HG02981 (cell line): ENCODE measurements around the gene PTCH1.

Source experiments
- ATAC-seq: cut with Tn5 transposase; IDR thresholded peaks from one replicate; pipeline ENCODE4 v1.9.1; 2021; ENCODE audit warnings: mild to moderate bottlenecking, moderate library complexity; ENCODE audit not compliant: unreplicated experiment

The PTCH1 gene

GRCh38 chr9:95444160-95444559, 72.6 kb downstream of the PTCH1 start:
- no peak for ATAC-seq

GRCh38 chr9:95443301-95443700, 73.5 kb downstream of the PTCH1 start:
- ATAC-seq, result no peak

DNA sequence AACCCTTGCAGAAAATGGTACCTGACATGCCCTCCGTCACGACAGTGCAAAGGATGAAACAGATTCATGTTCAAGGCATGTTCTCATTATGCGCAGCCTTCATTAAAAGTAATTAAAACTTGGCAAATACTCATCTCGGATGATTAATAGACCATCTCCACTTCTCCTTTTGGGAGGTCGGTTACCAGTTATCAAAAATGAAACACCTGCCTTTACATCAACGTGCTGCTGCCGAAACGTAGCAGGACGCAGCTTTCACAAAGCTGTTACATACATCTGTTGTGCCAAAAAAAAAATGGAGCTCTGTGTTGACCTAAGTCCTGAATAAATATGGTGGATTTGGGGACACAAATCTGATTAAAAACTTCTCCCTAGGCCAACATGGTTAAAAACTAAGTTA, 75.7 kb downstream of the PTCH1 start:
- ATAC-seq, result no peak

DNA sequence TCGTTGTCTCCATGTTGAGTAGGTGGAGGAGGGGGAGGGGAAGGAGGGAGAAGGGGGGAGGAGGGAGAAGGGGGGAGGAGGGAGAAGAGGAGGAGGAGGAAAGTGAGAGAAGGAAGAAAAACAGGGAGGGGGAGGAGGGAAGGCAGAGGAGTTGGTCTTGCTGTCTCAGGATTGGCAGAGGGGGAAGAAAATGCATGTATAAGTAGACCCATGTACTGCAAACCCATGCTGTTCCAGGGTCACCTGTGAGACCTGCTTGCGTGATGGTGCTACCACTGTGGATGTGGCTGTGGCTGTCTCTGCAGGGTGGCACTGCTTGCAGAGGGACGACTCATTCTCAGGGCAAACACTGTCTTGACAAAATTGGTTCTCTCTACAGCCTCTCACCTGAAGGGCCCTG, 76.3 kb downstream of the PTCH1 start:
- no peak for ATAC-seq

DNA sequence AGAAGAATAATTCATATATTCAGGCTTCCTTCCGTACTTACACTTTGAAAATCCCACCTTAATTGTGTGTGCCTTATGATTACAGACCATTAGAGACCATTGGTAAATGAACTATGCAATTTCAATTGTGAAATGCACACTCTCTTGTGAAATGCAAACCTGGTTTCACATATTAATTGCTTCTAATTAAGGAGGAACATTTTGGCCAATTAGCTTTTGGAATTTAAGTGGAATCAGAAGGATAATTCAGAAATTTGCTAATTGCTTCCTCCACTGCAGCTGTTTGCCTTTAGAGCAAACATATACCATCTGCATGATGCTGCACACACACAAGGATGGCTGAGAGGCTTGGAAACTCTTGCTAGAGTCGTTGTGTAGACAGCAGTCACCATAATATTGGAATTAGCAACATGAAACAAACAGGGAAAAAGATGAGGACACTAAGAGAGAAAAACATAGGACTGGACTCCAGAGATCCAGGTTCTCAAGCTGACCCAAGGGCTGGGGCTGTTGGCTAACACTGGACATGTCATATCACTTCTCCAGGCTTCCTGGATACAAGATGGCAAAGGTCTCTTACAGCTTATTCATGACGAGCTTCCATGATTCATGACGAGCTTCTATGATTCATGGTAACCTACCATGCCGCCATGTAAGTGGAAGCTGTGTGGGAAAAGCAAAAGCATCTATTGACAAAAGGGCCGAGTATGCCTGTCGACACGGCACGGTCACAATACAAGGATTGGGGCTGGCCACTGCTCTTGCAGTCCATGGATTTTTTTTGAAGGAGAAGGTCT, 78.0 kb downstream of the PTCH1 start:
- ATAC-seq, result no peak

DNA sequence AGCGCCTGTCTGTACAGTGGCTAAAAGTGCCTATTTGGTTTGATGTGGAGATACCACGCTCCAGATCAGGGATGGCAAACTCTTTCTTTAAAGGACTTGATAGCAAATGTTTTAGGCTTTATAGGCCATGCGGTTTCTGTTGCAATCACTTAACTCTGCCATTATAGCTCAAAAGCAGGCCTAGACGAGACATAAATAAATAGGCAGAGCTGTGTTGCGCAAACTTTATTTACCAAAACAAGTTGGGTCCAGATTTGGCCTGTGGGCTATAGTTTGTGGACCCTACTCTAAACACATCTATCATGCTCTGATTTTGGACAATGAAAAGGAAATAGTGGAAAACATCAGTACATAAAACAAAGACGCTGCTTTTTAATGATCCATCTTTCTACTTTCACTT, 79.2 kb downstream of the PTCH1 start:
- ATAC-seq, result no peak

DNA sequence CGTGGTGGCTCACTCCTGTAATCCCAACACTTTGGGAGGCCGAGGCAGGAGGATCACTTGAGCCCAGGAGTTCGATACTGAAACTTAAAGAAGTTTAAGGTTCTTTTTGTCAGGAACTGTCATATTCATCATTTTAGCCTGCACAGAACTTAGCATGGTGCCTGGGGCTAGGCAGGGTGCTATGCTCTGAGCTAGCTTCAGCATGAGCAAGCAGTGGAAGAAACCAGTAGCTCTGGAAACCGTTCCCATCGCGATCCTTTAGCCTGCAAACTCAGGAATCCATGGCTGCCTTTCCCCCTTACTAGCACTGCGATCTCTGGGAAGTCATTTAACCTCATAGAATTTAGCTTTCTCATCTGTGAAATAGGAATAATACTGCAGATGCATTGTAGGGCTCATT, 80.4 kb downstream of the PTCH1 start:
- no peak for ATAC-seq

DNA sequence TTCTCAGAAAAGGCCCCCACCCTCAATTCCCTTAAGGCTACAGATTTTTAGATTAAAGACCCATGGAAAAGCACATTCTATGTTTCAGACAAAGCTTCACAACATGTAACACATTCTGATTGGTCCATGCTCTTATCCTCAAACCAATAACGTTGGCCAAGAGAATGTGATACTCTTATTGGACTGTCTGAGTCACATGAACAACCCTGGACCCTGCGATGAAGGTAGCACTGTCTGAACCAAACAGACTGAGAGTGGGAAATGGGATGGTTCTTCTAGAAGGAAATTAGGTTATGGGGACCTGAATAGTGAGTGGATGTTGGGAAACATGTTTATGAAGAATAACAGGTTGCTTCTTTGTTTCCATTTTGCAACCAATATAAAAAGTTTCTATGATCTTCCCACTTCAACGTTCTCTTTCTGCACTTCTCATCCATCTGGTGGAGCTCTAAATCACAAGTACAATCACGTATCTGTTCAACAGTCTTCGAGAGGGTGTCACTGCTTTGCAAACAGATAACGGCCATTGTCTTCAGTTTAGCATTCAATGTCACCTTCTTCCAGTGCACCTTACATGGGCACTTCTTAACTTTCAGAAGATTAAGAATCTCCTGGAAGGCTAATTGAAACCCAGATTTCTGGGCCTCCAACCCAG, 81.6 kb downstream of the PTCH1 start:
- ATAC-seq, result no peak

- ATAC-seq, result no peak
Observed at GRCh38 chr9:95434116-95435073, 82.4 kb downstream of the PTCH1 start.

- no peak for ATAC-seq
Observed at GRCh38 chr9:95433096-95433819, 83.5 kb downstream of the PTCH1 start.

GRCh38 chr9:95431286-95431685, 85.5 kb downstream of the PTCH1 start:
- ATAC-seq, result no peak

GRCh38 chr9:95429948-95430620, 86.7 kb downstream of the PTCH1 start:
- ATAC-seq, result no peak

- no peak for ATAC-seq
Observed at GRCh38 chr9:95429096-95429495, 87.7 kb downstream of the PTCH1 start.

GRCh38 chr9:95425910-95426551, 90.7 kb downstream of the PTCH1 start:
- no peak for ATAC-seq

DNA sequence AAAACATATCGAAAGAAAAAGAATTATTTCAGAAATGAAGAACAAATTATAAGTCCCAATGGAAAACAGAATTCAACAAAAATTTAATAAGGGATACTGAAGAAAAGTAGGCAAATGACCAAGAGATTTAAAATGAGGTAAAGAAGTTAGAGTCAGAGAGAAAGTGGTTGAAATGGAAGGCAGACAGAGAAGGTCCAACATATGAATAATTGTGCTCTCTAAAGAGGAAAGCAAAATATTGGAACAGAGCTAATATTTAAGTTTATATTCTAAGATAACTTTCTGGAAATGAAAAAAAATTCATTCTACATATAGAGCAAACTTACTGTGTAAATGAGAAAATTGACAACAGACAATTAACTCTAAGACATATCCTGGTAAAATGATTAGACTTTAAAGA, 94.1 kb downstream of the PTCH1 start:
- no peak for ATAC-seq

DNA sequence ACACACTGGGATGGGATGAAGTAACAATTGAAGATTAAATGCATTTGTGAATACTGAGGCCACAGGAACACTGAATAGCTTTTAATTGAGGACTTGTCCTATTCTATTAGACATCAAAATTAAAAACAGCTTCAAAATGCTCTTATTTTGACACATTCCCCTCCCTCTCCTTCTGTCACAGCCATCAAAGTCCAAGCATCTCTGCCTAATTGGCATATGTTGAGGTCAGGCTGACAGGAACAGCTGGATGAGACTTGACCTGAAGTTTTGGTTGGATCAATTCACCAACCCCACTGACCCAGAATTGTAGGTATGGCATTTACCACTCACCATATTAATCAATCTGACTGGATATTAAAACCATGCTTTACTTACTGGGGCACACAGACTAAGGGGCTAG, 96.3 kb downstream of the PTCH1 start:
- no peak for ATAC-seq

GRCh38 chr9:95419444-95419843, 97.3 kb downstream of the PTCH1 start:
- no peak for ATAC-seq

- ATAC-seq, result no peak
Observed at GRCh38 chr9:95415158-95415557, 101.6 kb downstream of the PTCH1 start.

DNA sequence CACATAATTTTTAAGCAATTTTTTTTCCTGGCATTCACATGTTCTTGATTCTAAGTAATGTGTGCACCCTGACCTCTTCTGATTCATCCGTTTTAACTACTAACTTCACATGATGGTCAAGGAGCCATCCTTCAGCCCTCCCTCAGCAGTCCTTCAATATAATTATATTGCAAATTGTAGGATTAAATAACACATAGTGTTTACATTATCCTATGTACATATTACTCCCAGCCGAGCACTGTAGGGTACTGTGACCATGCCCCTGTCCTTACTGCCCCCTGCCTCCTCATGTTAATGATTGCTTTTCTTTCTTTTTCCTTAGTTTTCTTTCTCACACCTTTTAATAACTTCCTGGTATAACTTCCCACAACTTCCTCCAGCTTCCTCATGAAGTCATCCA, 103.0 kb downstream of the PTCH1 start:
- ATAC-seq, result no peak
